CD4-positive, alpha-beta T cell treated with Interferon gamma for 1 hour (primary cell): ENCODE measurements around the gene MMS19.
"Not testable (repeated sequence)": the region's sequence is repeated elsewhere in the genome, so short reads cannot be mapped to it uniquely, and the experiment has no call there.

ENCODE experiments used
- DNase-seq: peaks from one replicate; pipeline ENCODE4 v3.0.0-alpha.2; 2020

MMS19 gene

GRCh38 chr10:97423757-97424098, 74.5 kb downstream of the MMS19 start:
- not testable (repeated sequence) for DNase-seq

GRCh38 chr10:97416565-97416964, 81.7 kb downstream of the MMS19 start:
- no peak for DNase-seq

GRCh38 chr10:97412891-97413304, 85.3 kb downstream of the MMS19 start:
- DNase-seq: no peak

- no peak for DNase-seq
Measured at GRCh38 chr10:97411406-97411805, 86.8 kb downstream of the MMS19 start.

- no peak for DNase-seq
Measured at GRCh38 chr10:97408496-97408992, 89.7 kb downstream of the MMS19 start.
